GM12878 (cell line): Measurements from ENCODE around the gene MALRD1. TPM values are rescaled to one million over a fixed set of nuclear protein-coding genes. Genes with fewer than 3 reads are reported as not detected.

ENCODE experiments used
- ATAC-seq: fragments of 200-7000 bp; cut with Tn5 transposase; 3 replicates; pipeline ENCODE4 v1.9.1; 2020; ENCODE audit warnings: mild to moderate bottlenecking, moderate library complexity
- BruUV-seq: library from RNA; stranded (reverse); fragments of 400-500 nt; replicated peaks from 2 replicates; lab custom pipeline; 2021; lab: Mats Ljungman, UMichigan
- CTCF ChIA-PET: fragments of 300-600 bp; sonication (Branson Sonifier 250); formaldehyde crosslinking; extraction: SDS; loops from one replicate; lab custom pipeline; 2021; ENCODE audit warnings: inconsistent platforms; lab: Yijun Ruan, JAX
- POLR2A ChIA-PET: fragments of 350-600 bp; formaldehyde crosslinking; extraction: SDS; loops from one replicate; lab custom pipeline; 2021; ENCODE audit warnings: inconsistent platforms; lab: Charles Lee
- RAD21 ChIA-PET: fragments of 300-600 bp; sonication (Branson Sonifier 250); formaldehyde crosslinking; loops from one replicate; lab custom pipeline; 2023; ENCODE audit warnings: antibody characterized with exemption; ENCODE audit not compliant: unreplicated experiment; lab: Charles Lee
- SMC1A ChIA-PET: fragments of 300-600 bp; sonication (Branson Sonifier 250); formaldehyde crosslinking; loops from one replicate; lab custom pipeline; 2023; ENCODE audit not compliant: unreplicated experiment, uncharacterized antibody; lab: Charles Lee
- DNase-seq: peaks from one replicate; pipeline ENCODE4 v3.0.0-alpha.2; 2011; ENCODE audit warnings: low read depth, low spot score
- FAIRE-seq: peaks from 3 replicates; lab custom pipeline; 2011; peaks lifted over from hg19 to GRCh38; lab: Jason Lieb, UNC
- H2AFZ ChIP-seq: 2 replicates; pipeline ENCODE4 v1.6.0; 2011; ENCODE audit warnings: low read depth, low read length, control low read depth; ENCODE audit not compliant: control insufficient read depth
- H3K27ac ChIP-seq: 2 replicates; pipeline ENCODE4 v1.5.1; 2011; ENCODE audit warnings: control low read depth; ENCODE audit not compliant: control insufficient read depth, insufficient read depth
- H3K27me3 ChIP-seq, 2 experiments: replicated peaks in 1 of 2; 2 replicates each; pipeline versions ENCODE4 v1.6.0 to v1.6.1; 2011; ENCODE audit warnings: low read length in 1 of 2; ENCODE audit not compliant: control insufficient read depth in 2 of 2, insufficient read depth in 2 of 2
- H3K36me3 ChIP-seq, 2 experiments: 2 replicates each; pipeline ENCODE4 v1.5.1; 2011; ENCODE audit warnings: low read length in 1 of 2; ENCODE audit not compliant: control insufficient read depth in 2 of 2, insufficient read depth in 2 of 2
- H3K4me1 ChIP-seq: 2 replicates; pipeline ENCODE4 v1.6.1; 2011; ENCODE audit warnings: mild to moderate bottlenecking, low read length, moderate library complexity, mixed read lengths; ENCODE audit not compliant: control insufficient read depth, insufficient read depth
- H3K4me2 ChIP-seq: 2 replicates; pipeline ENCODE4 v1.6.0; 2011; ENCODE audit warnings: control low read depth; ENCODE audit not compliant: control insufficient read depth, insufficient read depth
- H3K4me3 ChIP-seq: fragments of 200-600 bp; sonication (generic); 2 replicates; pipeline ENCODE4 v1.5.1; 2016
- H3K79me2 ChIP-seq: 2 replicates; pipeline ENCODE4 v1.6.0; 2011; ENCODE audit warnings: low read length; ENCODE audit not compliant: control insufficient read depth, insufficient read depth
- H3K9ac ChIP-seq: 2 replicates; pipeline ENCODE4 v1.8.0; 2011; ENCODE audit warnings: low read length, control low read depth, mixed read lengths; ENCODE audit not compliant: control insufficient read depth, insufficient read depth
- H3K9me3 ChIP-seq: replicated peaks from 3 replicates; pipeline ENCODE4 v1.5.1; 2011; ENCODE audit warnings: mild to moderate bottlenecking, low read length; ENCODE audit not compliant: control insufficient read depth, insufficient read depth
- H4K20me1 ChIP-seq: 2 replicates; pipeline ENCODE4 v1.6.0; 2011; ENCODE audit not compliant: control insufficient read depth, insufficient read depth
- BCLAF1 ChIP-seq: fragments of 450-650 bp; IDR thresholded peaks from 2 replicates; pipeline ENCODE4 v1.6.1; 2017; ENCODE audit warnings: antibody characterized with exemption, mild to moderate bottlenecking, moderate library complexity
- BHLHE40 ChIP-seq, 2 experiments: fragments of 450-650 bp in 1 of 2; IDR thresholded peaks; 2 replicates each; pipeline ENCODE4 v1.6.1; 2011 to 2017; ENCODE audit warnings: low read depth in 2 of 2, borderline replicate concordance in 1 of 2, improper control_type of control experiment in 1 of 2, low read length in 1 of 2, mild to moderate bottlenecking in 1 of 2
- CBFB ChIP-seq: IDR thresholded peaks from 2 replicates; pipeline ENCODE4 v1.6.1; 2016; ENCODE audit warnings: antibody characterized with exemption, low read depth
- CHD2 ChIP-seq: IDR thresholded peaks from 2 replicates; pipeline ENCODE4 v1.6.1; 2011; ENCODE audit warnings: low read depth, low read length, improper control_type of control experiment, borderline replicate concordance
- FOXK2 ChIP-seq: fragments of 450-650 bp; IDR thresholded peaks from 2 replicates; pipeline ENCODE4 v1.6.1; 2017; ENCODE audit warnings: mild to moderate bottlenecking, moderate library complexity
- IKZF1 ChIP-seq: fragments of 450-650 bp; conservative IDR thresholded peaks from 2 replicates; pipeline ENCODE4 v1.6.1; 2017; ENCODE audit warnings: antibody characterized with exemption, mild to moderate bottlenecking
- IRF4 ChIP-seq: IDR thresholded peaks from 2 replicates; pipeline ENCODE4 v1.6.1; 2011; ENCODE audit warnings: low read depth, low read length
- MEF2A ChIP-seq: IDR thresholded peaks from 2 replicates; pipeline ENCODE4 v1.6.1; 2011; ENCODE audit warnings: low read depth, mild to moderate bottlenecking, low read length, moderate library complexity; ENCODE audit not compliant: insufficient read depth
- MTA3 ChIP-seq: IDR thresholded peaks from 2 replicates; pipeline ENCODE4 v1.6.1; 2012; ENCODE audit warnings: low read length, inconsistent platforms, borderline replicate concordance
- NFYB ChIP-seq: IDR thresholded peaks from 2 replicates; pipeline ENCODE4 v1.6.1; 2011; ENCODE audit warnings: low read depth, mild to moderate bottlenecking, low read length, improper control_type of control experiment, moderate library complexity; ENCODE audit not compliant: insufficient read depth
- PRDM15 ChIP-seq: fragments of 450-650 bp; formaldehyde crosslinking; IDR thresholded peaks from 2 replicates; pipeline ENCODE4 v1.4.0; 2020; ENCODE audit warnings: mild to moderate bottlenecking, moderate library complexity
- RAD21 ChIP-seq: IDR thresholded peaks from 2 replicates; pipeline ENCODE4 v1.6.1; 2011; ENCODE audit warnings: mild to moderate bottlenecking, low read depth, low read length, moderate library complexity; ENCODE audit not compliant: insufficient read depth
- USF1 ChIP-seq: IDR thresholded peaks from 2 replicates; pipeline ENCODE4 v1.6.1; 2011; ENCODE audit warnings: borderline replicate concordance, low read depth, mild to moderate bottlenecking, moderate library complexity, mixed read lengths, low read length; ENCODE audit not compliant: insufficient read depth; ENCODE audit errors: extremely low read length
- WGBS: methylation state at CpG from one replicate; pipeline ENCODE4 v1.1.6; 2016; ENCODE audit warnings: low lambda C conversion rate; ENCODE audit not compliant: insufficient replicate concordance, insufficient coverage; ENCODE audit errors: missing lambda C conversion rate; 5-methylcytosine and 5-hydroxymethylcytosine counted together
- in situ Hi-C: fragments of 300-500 bp; cut with MboI; formaldehyde crosslinking; loops from 9 replicates; pipeline ENCODE4 v1.14.3; 2018; ENCODE audit warnings: mixed read lengths
- intact Hi-C: fragments of 100-400 bp; cut with micrococcal nuclease; formaldehyde crosslinking; loops from one replicate; pipeline ENCODE4 v1.14.2; 2022; ENCODE audit not compliant: unreplicated experiment
- polyA plus RNA-seq, 11 experiments: library from polyadenylated mRNA; depleted of rRNA in 4 of 11; unstranded in 6 of 11; stranded (reverse) in 5 of 11; fragments of >200 nt; fragmentation: Nextera tagmentation in 4 of 11; fragmentation: Illumina TruSeq in 1 of 11; extraction: Ambion mirVana in 4 of 11; extraction: Trizol in 1 of 11; gene quantifications; 1 replicate in 1 of 11; 2 replicates in 10 of 11; pipeline versions ENCODE4 v1.2.1 to v1.2.3, GENCODE V29; 2011 to 2016; ENCODE audit warnings: inconsistent platforms in 2 of 11, missing spikeins in 2 of 11, low read depth in 1 of 11
- total RNA-seq, 4 experiments: library from RNA; depleted of rRNA in 3 of 4; stranded (reverse); fragments of >200 nt in 3 of 4; fragmentation: Illumina TruSeq in 1 of 4; extraction: Trizol in 1 of 4; gene quantifications; 2 replicates each; pipeline versions ENCODE4 v1.2.1 to v1.2.3, GENCODE V29; 2013 to 2021

Gene MALRD1
- total and polyA plus RNA-seq, 10 of the 15 experiments (the other 5 are each of a cell fraction or from before 2014, with no cell fraction given), result 0.12 to 6.6 (median 0.26) TPM; not detected in 2

- TF ChIP-seq PRDM15 (CRISPR knock-in tag) (no peak), CBFB (no peak), IKZF1 (no peak)
These were observed 492.7 kb downstream of the MALRD1 start (continued) for GRCh38 chr10:19541299-19541698.

GRCh38 chr10:19546224-19546623 is 497.6 kb downstream of the MALRD1 start:
- ATAC-seq (no peak), FAIRE-seq (no peak)

More at GRCh38 chr10:19546224-19546623, 497.6 kb downstream of the MALRD1 start:
- Histone ChIP-seq H3K27me3 (no peaks in the 10 kb centered on the region), H3K4me2 (no peak overlapping the region), H3K9me3 (no peaks in the 10 kb centered on the region), H2AFZ (no peak overlapping the region), H3K79me2 (no peaks in the 10 kb centered on the region), H3K4me1 (no peaks in the 10 kb centered on the region), H3K4me3 (no peak overlapping the region), H3K9ac (no peak overlapping the region), H4K20me1 (no peaks in the 10 kb centered on the region), H3K27ac (no peak overlapping the region), H3K36me3 (no peaks in the 10 kb centered on the region)
- no peak for DNase-seq
- RAD21 ChIA-PET, result no interaction called here
- SMC1A ChIA-PET, result interaction anchor here (1.1 to 1.7 kb wide), 3 partner anchors 10 to 136 kb away, joined by 3 to 5 read pairs (median 4); no protein-coding TSS in a partner anchor
- POLR2A ChIA-PET, result no interaction called here
- in situ Hi-C loops (no loop called here), intact Hi-C loops (no loop called here)
- 53% methylated on average over 3 of the region's 3 CpGs for WGBS
- BruUV-seq, result no TSS peak
- no peak for TF ChIP-seq MTA3
- TF ChIP-seq NFYB, result no peak
- TF ChIP-seq USF1, result no peak
- TF ChIP-seq RAD21, result no peak
- TF ChIP-seq BHLHE40 (IDR thresholded peaks at IDR 0.05; ENCODE audit: borderline replicate concordance in 1 of 2, low read depth in 2 of 2, low read length in 1 of 2), result no peak
- TF ChIP-seq BCLAF1, result no peak
- no peak for TF ChIP-seq IRF4
- TF ChIP-seq FOXK2, result no peak
- TF ChIP-seq CHD2, result no peak
- no peak for TF ChIP-seq MEF2A
- CTCF ChIA-PET, result no interaction called here
